Measurements from ENCODE around the gene SDK1. TPM values are rescaled to one million over a fixed set of nuclear protein-coding genes. Genes with fewer than 3 reads are reported as not detected.
A peak's percentile ranks its signal among the peaks of the same experiment; 100 is the strongest.

The SDK1 gene
- total RNA-seq, 2 donors from 2014 or later = 4.8 to 13.2 TPM

GRCh38 chr7:4000934-4001333 lies 699.9 kb downstream of the SDK1 start:
- DNase-seq (ENCODE audit: low spot score) = no peak
- intact Hi-C loops (cut with DNase I) = no loop called here
- 92% methylated on average over 7 of the region's 8 CpGs for WGBS
- H3K27ac ChIP-seq = no peak overlapping the region
- H3K9me3 ChIP-seq = no peaks in the 10 kb centered on the region
- TF ChIP-seq POLR2AphosphoS5 (IDR thresholded peaks at IDR 0.05) (no peak), POLR2A (IDR thresholded peaks at IDR 0.05) (no peak)
- TF ChIP-seq, protein P1, sequence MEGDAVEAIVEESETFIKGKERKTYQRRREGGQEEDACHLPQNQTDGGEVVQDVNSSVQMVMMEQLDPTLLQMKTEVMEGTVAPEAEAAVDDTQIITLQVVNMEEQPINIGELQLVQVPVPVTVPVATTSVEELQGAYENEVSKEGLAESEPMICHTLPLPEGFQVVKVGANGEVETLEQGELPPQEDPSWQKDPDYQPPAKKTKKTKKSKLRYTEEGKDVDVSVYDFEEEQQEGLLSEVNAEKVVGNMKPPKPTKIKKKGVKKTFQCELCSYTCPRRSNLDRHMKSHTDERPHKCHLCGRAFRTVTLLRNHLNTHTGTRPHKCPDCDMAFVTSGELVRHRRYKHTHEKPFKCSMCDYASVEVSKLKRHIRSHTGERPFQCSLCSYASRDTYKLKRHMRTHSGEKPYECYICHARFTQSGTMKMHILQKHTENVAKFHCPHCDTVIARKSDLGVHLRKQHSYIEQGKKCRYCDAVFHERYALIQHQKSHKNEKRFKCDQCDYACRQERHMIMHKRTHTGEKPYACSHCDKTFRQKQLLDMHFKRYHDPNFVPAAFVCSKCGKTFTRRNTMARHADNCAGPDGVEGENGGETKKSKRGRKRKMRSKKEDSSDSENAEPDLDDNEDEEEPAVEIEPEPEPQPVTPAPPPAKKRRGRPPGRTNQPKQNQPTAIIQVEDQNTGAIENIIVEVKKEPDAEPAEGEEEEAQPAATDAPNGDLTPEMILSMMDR (IDR thresholded peaks at IDR 0.05) = no peak
- no peaks in the 10 kb centered on the region for H3K4me1 ChIP-seq (replicated peaks)
- no peaks in the 10 kb centered on the region for H3K27me3 ChIP-seq (replicated peaks; ENCODE audit: insufficient read depth)
- no peak overlapping the region for H3K4me3 ChIP-seq
- no peaks in the 10 kb centered on the region for H3K36me3 ChIP-seq

GRCh38 chr7:4001742-4002141 lies 700.7 kb downstream of the SDK1 start:
- DNase-seq (ENCODE audit: low spot score) = no peak
- Histone ChIP-seq H3K4me3 (no peak overlapping the region), H3K27me3 (replicated peaks; ENCODE audit: insufficient read depth) (no peaks in the 10 kb centered on the region), H3K36me3 (no peaks in the 10 kb centered on the region), H3K27ac (no peak overlapping the region), H3K4me1 (replicated peaks) (no peaks in the 10 kb centered on the region), H3K9me3 (no peaks in the 10 kb centered on the region)
- intact Hi-C loops (cut with DNase I) = no loop called here
- 72% methylated on average over 4 of the region's 4 CpGs for WGBS
- TF ChIP-seq, protein P1 (IDR thresholded peaks at IDR 0.05) = no peak
- TF ChIP-seq POLR2AphosphoS5 (IDR thresholded peaks at IDR 0.05) (no peak), POLR2A (IDR thresholded peaks at IDR 0.05) (no peak)

DNA sequence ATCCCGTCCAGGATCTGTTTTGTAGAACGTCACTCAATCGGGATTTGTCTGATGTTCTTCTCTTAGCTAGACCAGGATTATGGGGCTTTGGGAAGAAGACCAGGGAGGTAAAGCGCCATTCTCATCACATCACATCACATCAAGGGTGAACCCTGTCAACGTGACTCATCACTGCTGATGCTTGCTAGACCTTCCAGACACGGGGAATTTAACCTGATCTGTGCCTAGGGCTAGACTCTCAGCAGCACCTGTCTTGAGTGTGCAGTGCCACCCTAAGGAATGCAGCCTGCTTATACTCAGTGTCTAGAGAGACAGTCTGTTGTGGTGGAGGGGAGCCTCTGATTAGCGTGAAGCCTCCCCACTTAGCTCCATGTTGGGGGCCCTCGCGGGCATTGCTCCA lies 702.5 kb downstream of the SDK1 start:
- intact Hi-C loops (cut with DNase I) = no loop called here
- Histone ChIP-seq H3K4me1 (replicated peaks) (no peaks in the 10 kb centered on the region), H3K36me3 (no peaks in the 10 kb centered on the region), H3K4me3 (no peak overlapping the region), H3K9me3 (no peaks in the 10 kb centered on the region), H3K27me3 (replicated peaks; ENCODE audit: insufficient read depth) (no peaks in the 10 kb centered on the region), H3K27ac (no peak overlapping the region)
- TF ChIP-seq POLR2A (IDR thresholded peaks at IDR 0.05) = no peak
- TF ChIP-seq, protein P1 (IDR thresholded peaks at IDR 0.05) = no peak
- no peak for TF ChIP-seq POLR2AphosphoS5 (IDR thresholded peaks at IDR 0.05)
- DNase-seq (ENCODE audit: low spot score) = no peak
- WGBS = 89% methylated on average over 9 of the region's 9 CpGs

GRCh38 chr7:4006687-4007086 lies 705.6 kb downstream of the SDK1 start:
- no peaks in the 10 kb centered on the region for H3K4me1 ChIP-seq (replicated peaks)
- peak overlapping the region; percentile 31 to 43 for H3K27ac ChIP-seq
- H3K27me3 ChIP-seq (replicated peaks; ENCODE audit: insufficient read depth) = no peaks in the 10 kb centered on the region
- intact Hi-C loops (cut with DNase I) = no loop called here
- WGBS = 41% methylated on average over 11 of the region's 11 CpGs
- no peaks in the 10 kb centered on the region for H3K9me3 ChIP-seq
- TF ChIP-seq, protein P1 (IDR thresholded peaks at IDR 0.05) = no peak
- no peak for TF ChIP-seq POLR2A (IDR thresholded peaks at IDR 0.05)
- peak; percentile 53 for TF ChIP-seq POLR2AphosphoS5 (IDR thresholded peaks at IDR 0.05)
- DNase-seq (ENCODE audit: low spot score) = peak; percentile 77
- H3K36me3 ChIP-seq = no peaks in the 10 kb centered on the region
- H3K4me3 ChIP-seq = no peak overlapping the region

DNA sequence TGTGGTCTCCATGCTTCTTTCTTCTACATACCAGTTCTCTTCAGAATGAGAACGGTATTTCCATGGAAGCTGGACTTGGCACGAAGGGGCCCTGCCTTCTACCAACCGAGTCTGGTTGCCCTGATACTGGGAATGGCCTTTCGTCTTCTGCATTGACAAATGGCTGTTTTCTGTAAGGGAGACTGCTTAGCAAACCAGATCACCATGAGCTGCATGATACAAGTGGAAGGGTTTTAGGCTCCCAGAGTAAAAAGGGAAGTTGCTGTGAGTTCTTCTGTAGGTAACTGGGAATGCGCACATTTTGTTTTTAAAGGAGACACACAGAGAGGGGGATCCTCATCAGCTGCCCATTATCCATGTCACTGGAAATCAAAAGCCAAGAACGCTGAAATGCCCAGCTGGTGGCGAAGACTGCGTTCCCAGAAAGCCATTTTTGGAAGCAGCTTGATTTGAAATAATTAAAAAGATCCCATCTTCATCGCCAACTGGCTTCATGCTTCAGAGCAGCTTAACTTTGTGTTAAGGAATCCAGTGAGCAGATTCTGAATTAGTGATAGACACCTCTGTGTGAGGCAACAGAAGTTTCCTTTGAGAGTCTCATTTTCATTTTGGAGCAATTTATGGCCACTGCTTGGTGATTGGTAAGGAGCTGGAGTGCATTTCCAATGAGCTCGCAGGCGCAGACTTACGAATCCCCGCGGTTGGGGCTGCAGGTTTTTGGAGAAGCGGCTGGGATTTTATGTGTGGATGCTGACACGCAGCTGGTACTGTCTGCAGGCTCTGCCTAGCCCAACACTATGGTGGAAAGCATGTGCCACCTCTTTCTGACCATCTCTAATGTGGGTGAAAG lies 708.4 kb downstream of the SDK1 start:
- intact Hi-C loops (cut with DNase I) = no loop called here
- Histone ChIP-seq H3K4me1 (replicated peaks) (no peaks in the 10 kb centered on the region), H3K27ac (no peak overlapping the region), H3K9me3 (no peaks in the 10 kb centered on the region), H3K27me3 (replicated peaks; ENCODE audit: insufficient read depth) (no peaks in the 10 kb centered on the region), H3K4me3 (no peak overlapping the region), H3K36me3 (no peaks in the 10 kb centered on the region)
- DNase-seq (ENCODE audit: low spot score) = no peak
- 94% methylated on average over 16 of the region's 16 CpGs for WGBS
- TF ChIP-seq, protein P1 (IDR thresholded peaks at IDR 0.05) = no peak
- TF ChIP-seq POLR2AphosphoS5 (IDR thresholded peaks at IDR 0.05) = no peak
- no peak for TF ChIP-seq POLR2A (IDR thresholded peaks at IDR 0.05)
